Lower leg skin (tissue), 3 donors: Measurements from ENCODE around the gene AFF1.

Source experiments
- POLR2A ChIP-seq, 2 donors: fragments of 450-650 bp; IDR thresholded peaks; one replicate each; pipeline ENCODE4 v1.6.1; 2016 to 2017; ENCODE audit warnings: antibody characterized with exemption in 2 of 2, mild to moderate bottlenecking in 1 of 2, moderate library complexity in 1 of 2
- TF ChIP-seq, protein P1 (sequence below), 3 donors: fragments of 450-650 bp; IDR thresholded peaks; one replicate each; pipeline ENCODE4 v1.5.1; 2016; ENCODE audit warnings: antibody characterized with exemption in 3 of 3, mild to moderate bottlenecking in 3 of 3, moderate library complexity in 2 of 3

GRCh38 chr4:87153078-87153870 is 218.5 kb downstream of the AFF1 start:
- TF ChIP-seq, protein P1, sequence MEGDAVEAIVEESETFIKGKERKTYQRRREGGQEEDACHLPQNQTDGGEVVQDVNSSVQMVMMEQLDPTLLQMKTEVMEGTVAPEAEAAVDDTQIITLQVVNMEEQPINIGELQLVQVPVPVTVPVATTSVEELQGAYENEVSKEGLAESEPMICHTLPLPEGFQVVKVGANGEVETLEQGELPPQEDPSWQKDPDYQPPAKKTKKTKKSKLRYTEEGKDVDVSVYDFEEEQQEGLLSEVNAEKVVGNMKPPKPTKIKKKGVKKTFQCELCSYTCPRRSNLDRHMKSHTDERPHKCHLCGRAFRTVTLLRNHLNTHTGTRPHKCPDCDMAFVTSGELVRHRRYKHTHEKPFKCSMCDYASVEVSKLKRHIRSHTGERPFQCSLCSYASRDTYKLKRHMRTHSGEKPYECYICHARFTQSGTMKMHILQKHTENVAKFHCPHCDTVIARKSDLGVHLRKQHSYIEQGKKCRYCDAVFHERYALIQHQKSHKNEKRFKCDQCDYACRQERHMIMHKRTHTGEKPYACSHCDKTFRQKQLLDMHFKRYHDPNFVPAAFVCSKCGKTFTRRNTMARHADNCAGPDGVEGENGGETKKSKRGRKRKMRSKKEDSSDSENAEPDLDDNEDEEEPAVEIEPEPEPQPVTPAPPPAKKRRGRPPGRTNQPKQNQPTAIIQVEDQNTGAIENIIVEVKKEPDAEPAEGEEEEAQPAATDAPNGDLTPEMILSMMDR (IDR thresholded peaks at IDR 0.05), result no peak
- no peak for TF ChIP-seq POLR2A (IDR thresholded peaks at IDR 0.05)
